Retinal pigment epithelial cell (primary cell): Measurements from ENCODE around the gene GJC2.

Source experiments
- DNase-seq: peaks from one replicate; pipeline ENCODE4 v3.0.0-alpha.2; 2010; ENCODE audit warnings: low read depth
- H3K4me3 ChIP-seq: 2 replicates; pipeline ENCODE4 v1.5.1; 2011; ENCODE audit warnings: mild to moderate bottlenecking, low read length, control low read depth, moderate library complexity
- CTCF ChIP-seq: conservative IDR thresholded peaks from 2 replicates; pipeline ENCODE4 v1.5.1; 2011; ENCODE audit warnings: low read depth, low read length, control low read depth, inconsistent platforms

Gene GJC2

GRCh38 chr1:228208831-228209551 lies 59.3 kb downstream of the GJC2 start:
- DNase-seq: no peak
- no peak overlapping the region for H3K4me3 ChIP-seq
- TF ChIP-seq CTCF: no peak
